Gastroesophageal sphincter (tissue), 3 donors: ENCODE measurements around the gene MYOT.

Experiments used
- CTCF ChIP-seq, 4 experiments: fragments of 200-600 bp in 2 of 4; fragments of 450-650 bp in 2 of 4; sonication (generic) in 1 of 4; IDR thresholded peaks; one replicate each; pipeline ENCODE4 v1.5.1; 2017 to 2019; ENCODE audit warnings: antibody characterized with exemption in 4 of 4, mild to moderate bottlenecking in 2 of 4, moderate library complexity in 2 of 4
- EP300 ChIP-seq: sonication (generic); formaldehyde crosslinking; IDR thresholded peaks from one replicate; pipeline ENCODE4 v1.6.1; 2017; ENCODE audit warnings: antibody characterized with exemption, mild to moderate bottlenecking
- POLR2A ChIP-seq, 2 donors: fragments of 450-650 bp; IDR thresholded peaks; one replicate each; pipeline ENCODE4 v1.6.1; 2017; ENCODE audit warnings: antibody characterized with exemption in 2 of 2, mild to moderate bottlenecking in 2 of 2, moderate library complexity in 1 of 2

- no peak for TF ChIP-seq CTCF (IDR thresholded peaks at IDR 0.05)
- no peak for TF ChIP-seq EP300
- no peak for TF ChIP-seq POLR2A (IDR thresholded peaks at IDR 0.05)
These were observed 9.3 kb upstream of the MYOT start for GRCh38 chr5:137858223-137858916.
